GM12873 (cell line): ENCODE data around the gene CISTR.

Experiments
- CTCF ChIP-seq: IDR thresholded peaks from 2 replicates; pipeline ENCODE4 v1.5.1; 2012; ENCODE audit warnings: low read depth, mild to moderate bottlenecking, moderate library complexity, low read length, control low read depth; ENCODE audit not compliant: insufficient read depth; ENCODE audit errors: missing control alignments

CISTR gene

DNA sequence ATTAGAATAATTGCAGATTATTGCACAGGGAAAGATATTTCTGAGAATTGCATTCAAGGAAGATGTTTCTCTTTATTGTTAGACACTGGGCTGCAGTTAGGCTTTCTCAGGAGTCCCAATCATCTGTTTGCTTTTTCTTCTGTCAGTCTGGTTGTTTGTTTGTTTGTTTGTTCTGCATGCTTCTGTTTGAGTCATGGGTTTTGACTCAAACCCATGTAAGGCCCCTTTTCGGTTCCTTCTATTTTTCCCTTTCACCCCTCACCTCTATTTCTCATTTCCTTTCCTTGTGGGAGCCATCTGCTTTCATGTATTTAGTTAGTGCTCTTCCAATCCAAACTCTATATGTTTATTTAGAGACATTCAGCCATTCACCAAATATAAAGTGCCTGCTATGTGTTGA, 25.1 kb upstream of the CISTR start:
- no peak for TF ChIP-seq CTCF

GRCh38 chr12:53775478-53776145, 23.8 kb upstream of the CISTR start:
- TF ChIP-seq CTCF, result no peak

- no peak for TF ChIP-seq CTCF
Measured at GRCh38 chr12:53770281-53770680, 18.5 kb upstream of the CISTR start.

GRCh38 chr12:53768976-53769375, 17.2 kb upstream of the CISTR start:
- TF ChIP-seq CTCF, result no peak

- no peak for TF ChIP-seq CTCF
Measured at GRCh38 chr12:53766881-53767280, 15.1 kb upstream of the CISTR start.

GRCh38 chr12:53765891-53766290, 14.1 kb upstream of the CISTR start:
- no peak for TF ChIP-seq CTCF

DNA sequence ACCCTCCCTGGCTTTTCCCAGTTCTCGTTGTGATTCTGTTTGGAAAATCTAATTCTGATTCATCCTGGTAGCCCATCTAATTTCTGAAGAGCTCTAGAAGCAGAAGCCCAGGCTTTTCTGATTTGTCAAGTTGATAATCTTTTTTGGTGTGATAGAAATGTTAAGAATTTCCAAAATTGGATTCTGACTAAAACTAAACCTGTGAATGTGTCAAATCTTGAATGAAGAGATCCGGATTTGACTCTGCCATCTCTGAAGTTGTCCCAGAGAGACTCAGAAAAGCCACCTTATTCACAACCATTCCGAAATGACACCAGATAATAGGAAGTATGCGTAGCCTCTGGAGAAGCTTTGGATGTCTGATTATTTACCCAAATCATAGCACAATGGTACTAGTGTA, 12.8 kb upstream of the CISTR start:
- no peak for TF ChIP-seq CTCF

DNA sequence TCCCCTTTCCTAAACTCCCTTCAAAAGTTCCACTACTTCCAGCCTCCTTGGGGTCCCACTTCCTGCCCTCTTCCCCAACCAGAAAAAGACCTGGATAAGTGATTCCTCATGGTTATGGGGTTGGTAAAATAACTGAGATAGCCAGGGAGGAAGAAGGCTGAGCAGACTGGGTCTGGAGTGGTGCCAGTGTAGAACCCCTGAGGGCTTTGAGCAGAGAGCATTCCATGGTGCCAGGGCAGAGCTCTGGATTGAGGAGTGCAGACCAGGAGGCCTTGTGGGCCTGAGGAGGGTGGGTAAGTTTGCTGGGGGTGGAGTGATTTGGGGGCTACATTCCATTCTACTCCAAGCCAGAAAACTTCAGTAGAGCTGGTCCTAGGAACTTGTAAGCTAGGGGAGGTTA, 9.5 kb upstream of the CISTR start:
- no peak for TF ChIP-seq CTCF
